HG02571 (cell line): ENCODE data around the gene RGS9.
"Not testable (repeated sequence)": the region's sequence is repeated elsewhere in the genome, so short reads cannot be mapped to it uniquely, and the experiment has no call there.

Experiments used
- ATAC-seq: cut with Tn5 transposase; IDR thresholded peaks from one replicate; pipeline ENCODE4 v1.9.1; 2021; ENCODE audit warnings: mild to moderate bottlenecking, moderate library complexity; ENCODE audit not compliant: unreplicated experiment

Gene RGS9

GRCh38 chr17:65137021-65137939 is at the start of gene RGS9:
TSS of gene RGS9 (plus strand) at chr17:65137370. CDS start at chr17:65137541, 171 bp downstream.
- ATAC-seq = peak; percentile 89

GRCh38 chr17:65088621-65089360 is 48.4 kb upstream of the RGS9 start:
- no peak for ATAC-seq

- ATAC-seq = no peak
Observed at GRCh38 chr17:65092262-65092661, 44.9 kb upstream of the RGS9 start.

GRCh38 chr17:65092721-65093356 is 44.3 kb upstream of the RGS9 start:
- not testable (repeated sequence) for ATAC-seq

GRCh38 chr17:65093930-65094329 is 43.2 kb upstream of the RGS9 start:
- ATAC-seq = no peak

- no peak for ATAC-seq
Observed at GRCh38 chr17:65095465-65095864, 41.7 kb upstream of the RGS9 start.

- ATAC-seq = not testable (repeated sequence)
Observed at GRCh38 chr17:65096382-65096781, 40.8 kb upstream of the RGS9 start.

GRCh38 chr17:65097110-65097509 is 40.1 kb upstream of the RGS9 start:
- no peak for ATAC-seq

- ATAC-seq = no peak
Observed at GRCh38 chr17:65099475-65099874, 37.7 kb upstream of the RGS9 start.

GRCh38 chr17:65099941-65100315 is 37.2 kb upstream of the RGS9 start:
- peak; percentile 72 for ATAC-seq

GRCh38 chr17:65100316-65101140 is 36.6 kb upstream of the RGS9 start:
- ATAC-seq = peak; percentile 67

- no peak for ATAC-seq
Observed at GRCh38 chr17:65101371-65101770, 35.8 kb upstream of the RGS9 start.

- no peak for ATAC-seq
Observed at GRCh38 chr17:65102235-65102634, 34.9 kb upstream of the RGS9 start.

GRCh38 chr17:65102788-65103187 is 34.4 kb upstream of the RGS9 start:
- ATAC-seq = no peak

- ATAC-seq = no peak
Observed at GRCh38 chr17:65103431-65103830, 33.7 kb upstream of the RGS9 start.

GRCh38 chr17:65103896-65104295 is 33.3 kb upstream of the RGS9 start:
- no peak for ATAC-seq

GRCh38 chr17:65104541-65104940 is 32.6 kb upstream of the RGS9 start:
- ATAC-seq = no peak

- no peak for ATAC-seq
Observed at GRCh38 chr17:65104973-65105372, 32.2 kb upstream of the RGS9 start.

- no peak for ATAC-seq
Observed at GRCh38 chr17:65108152-65108551, 29.0 kb upstream of the RGS9 start.

- no peak for ATAC-seq
Observed at GRCh38 chr17:65109543-65109942, 27.6 kb upstream of the RGS9 start.
